Measurements from ENCODE around the gene PMEPA1.

The PMEPA1 gene

GRCh38 chr20:57638895-57639236, 70.9 kb downstream of the PMEPA1 start:
- no peak for TF ChIP-seq FOXP2 (optimal IDR thresholded peaks at IDR 0.05; ENCODE audit: borderline replicate concordance, extremely low read depth, extremely low read length, insufficient read depth)
- TF ChIP-seq, protein P1, sequence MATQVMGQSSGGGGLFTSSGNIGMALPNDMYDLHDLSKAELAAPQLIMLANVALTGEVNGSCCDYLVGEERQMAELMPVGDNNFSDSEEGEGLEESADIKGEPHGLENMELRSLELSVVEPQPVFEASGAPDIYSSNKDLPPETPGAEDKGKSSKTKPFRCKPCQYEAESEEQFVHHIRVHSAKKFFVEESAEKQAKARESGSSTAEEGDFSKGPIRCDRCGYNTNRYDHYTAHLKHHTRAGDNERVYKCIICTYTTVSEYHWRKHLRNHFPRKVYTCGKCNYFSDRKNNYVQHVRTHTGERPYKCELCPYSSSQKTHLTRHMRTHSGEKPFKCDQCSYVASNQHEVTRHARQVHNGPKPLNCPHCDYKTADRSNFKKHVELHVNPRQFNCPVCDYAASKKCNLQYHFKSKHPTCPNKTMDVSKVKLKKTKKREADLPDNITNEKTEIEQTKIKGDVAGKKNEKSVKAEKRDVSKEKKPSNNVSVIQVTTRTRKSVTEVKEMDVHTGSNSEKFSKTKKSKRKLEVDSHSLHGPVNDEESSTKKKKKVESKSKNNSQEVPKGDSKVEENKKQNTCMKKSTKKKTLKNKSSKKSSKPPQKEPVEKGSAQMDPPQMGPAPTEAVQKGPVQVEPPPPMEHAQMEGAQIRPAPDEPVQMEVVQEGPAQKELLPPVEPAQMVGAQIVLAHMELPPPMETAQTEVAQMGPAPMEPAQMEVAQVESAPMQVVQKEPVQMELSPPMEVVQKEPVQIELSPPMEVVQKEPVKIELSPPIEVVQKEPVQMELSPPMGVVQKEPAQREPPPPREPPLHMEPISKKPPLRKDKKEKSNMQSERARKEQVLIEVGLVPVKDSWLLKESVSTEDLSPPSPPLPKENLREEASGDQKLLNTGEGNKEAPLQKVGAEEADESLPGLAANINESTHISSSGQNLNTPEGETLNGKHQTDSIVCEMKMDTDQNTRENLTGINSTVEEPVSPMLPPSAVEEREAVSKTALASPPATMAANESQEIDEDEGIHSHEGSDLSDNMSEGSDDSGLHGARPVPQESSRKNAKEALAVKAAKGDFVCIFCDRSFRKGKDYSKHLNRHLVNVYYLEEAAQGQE (IDR thresholded peaks at IDR 0.05; ENCODE audit: insufficient read depth in 1 of 2, low read depth in 2 of 2, low read length in 2 of 2) = no peak
- TF ChIP-seq POLR2AphosphoS5 (IDR thresholded peaks at IDR 0.05; ENCODE audit: low read depth, low read length) = no peak
- TF ChIP-seq SIN3A (IDR thresholded peaks at IDR 0.05; ENCODE audit: borderline replicate concordance, insufficient read depth, low read length) = no peak
- TF ChIP-seq TAF1 (IDR thresholded peaks at IDR 0.05; ENCODE audit: borderline replicate concordance, insufficient read depth, low read length) = no peak

DNA sequence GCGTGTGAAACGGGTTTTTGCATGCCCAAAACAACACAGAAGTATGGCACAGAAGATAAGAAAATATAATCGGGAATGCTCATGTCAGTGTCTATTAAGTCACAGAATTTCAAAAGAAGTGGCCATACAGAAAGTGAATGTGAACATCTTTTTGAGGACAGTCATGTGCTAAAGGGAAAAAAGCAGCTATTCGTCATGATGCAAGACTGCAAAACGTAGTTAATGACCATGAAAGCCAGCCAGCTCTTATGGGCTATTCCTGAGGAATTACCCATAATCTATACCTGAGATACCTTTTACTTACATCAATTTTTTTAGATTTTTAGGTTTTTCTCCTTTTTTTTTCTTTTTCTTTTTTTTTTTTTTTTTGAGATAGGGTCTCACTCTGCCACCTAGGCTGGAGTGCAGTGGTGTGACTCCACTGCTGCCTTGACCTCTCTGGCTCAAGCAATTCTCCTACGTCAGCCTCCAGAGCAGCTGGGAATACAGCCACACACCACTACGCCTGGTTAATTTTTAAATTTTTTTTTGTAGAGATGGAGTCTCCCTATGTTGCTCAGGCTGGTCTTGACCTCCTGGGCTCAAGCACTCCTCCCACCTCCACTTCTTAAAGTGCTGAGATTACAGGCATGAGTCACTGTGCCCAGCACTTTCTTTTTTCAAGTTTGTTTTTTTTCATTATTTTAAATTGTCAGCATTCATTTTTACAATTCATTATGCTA, 71.5 kb downstream of the PMEPA1 start:
- TF ChIP-seq TAF1 (IDR thresholded peaks at IDR 0.05; ENCODE audit: borderline replicate concordance, insufficient read depth, low read length) (no peak), SIN3A (IDR thresholded peaks at IDR 0.05; ENCODE audit: borderline replicate concordance, insufficient read depth, low read length) (no peak)

GRCh38 chr20:57633945-57634491, 75.8 kb downstream of the PMEPA1 start:
- TF ChIP-seq POLR2AphosphoS5 (IDR thresholded peaks at IDR 0.05; ENCODE audit: low read depth, low read length) = no peak
- TF ChIP-seq, protein P1 (IDR thresholded peaks at IDR 0.05; ENCODE audit: insufficient read depth in 1 of 2, low read depth in 2 of 2, low read length in 2 of 2) = no peak
- TF ChIP-seq SIN3A (IDR thresholded peaks at IDR 0.05; ENCODE audit: borderline replicate concordance, insufficient read depth, low read length) = no peak
- TF ChIP-seq TAF1 (IDR thresholded peaks at IDR 0.05; ENCODE audit: borderline replicate concordance, insufficient read depth, low read length) = no peak
- no peak for TF ChIP-seq FOXP2 (optimal IDR thresholded peaks at IDR 0.05; ENCODE audit: borderline replicate concordance, extremely low read depth, extremely low read length, insufficient read depth)

GRCh38 chr20:57632286-57632685, 77.5 kb downstream of the PMEPA1 start:
- TF ChIP-seq, protein P1 (IDR thresholded peaks at IDR 0.05; ENCODE audit: insufficient read depth in 1 of 2, low read depth in 2 of 2, low read length in 2 of 2) = no peak
- TF ChIP-seq TAF1 (IDR thresholded peaks at IDR 0.05; ENCODE audit: borderline replicate concordance, insufficient read depth, low read length) (no peak), POLR2AphosphoS5 (IDR thresholded peaks at IDR 0.05; ENCODE audit: low read depth, low read length) (no peak), SIN3A (IDR thresholded peaks at IDR 0.05; ENCODE audit: borderline replicate concordance, insufficient read depth, low read length) (no peak), FOXP2 (optimal IDR thresholded peaks at IDR 0.05; ENCODE audit: borderline replicate concordance, extremely low read depth, extremely low read length, insufficient read depth) (no peak)

GRCh38 chr20:57630061-57630460, 79.8 kb downstream of the PMEPA1 start:
- TF ChIP-seq FOXP2 (optimal IDR thresholded peaks at IDR 0.05; ENCODE audit: borderline replicate concordance, extremely low read depth, extremely low read length, insufficient read depth) (no peak), TAF1 (IDR thresholded peaks at IDR 0.05; ENCODE audit: borderline replicate concordance, insufficient read depth, low read length) (no peak), POLR2AphosphoS5 (IDR thresholded peaks at IDR 0.05; ENCODE audit: low read depth, low read length) (no peak), SIN3A (IDR thresholded peaks at IDR 0.05; ENCODE audit: borderline replicate concordance, insufficient read depth, low read length) (no peak)
- TF ChIP-seq, protein P1 (IDR thresholded peaks at IDR 0.05; ENCODE audit: insufficient read depth in 1 of 2, low read depth in 2 of 2, low read length in 2 of 2) = no peak

All from PFSK-1 (cell line).